NCI-H2227 treated with DMSO at 0.1 percent for 48 hours (cell line): Measurements from ENCODE around the gene RLIM.

ENCODE experiments used
- DNase-seq: peaks from one replicate; lab custom pipeline; 2025; lab: John Stamatoyannopoulos, UW

The RLIM gene

GRCh38 chrX:74536152-74536831, 78.1 kb downstream of the RLIM start:
- DNase-seq = peak; percentile 77

GRCh38 chrX:74535408-74536151, 78.8 kb downstream of the RLIM start:
- DNase-seq = peak; percentile 31
